Stimulated activated CD4-positive, alpha-beta T cell treated with anti-CD3 and anti-CD28 coated beads, Interleukin-4, amount 100 ng/mL, for 48 hours (primary cell): Measurements from ENCODE around the gene DCAF7.

Source experiments
- DNase-seq, 2 donors: peaks; one replicate each; pipeline ENCODE4 v3.0.0-alpha.2; 2020; ENCODE audit warnings: low read depth in 2 of 2

DCAF7 gene

DNA sequence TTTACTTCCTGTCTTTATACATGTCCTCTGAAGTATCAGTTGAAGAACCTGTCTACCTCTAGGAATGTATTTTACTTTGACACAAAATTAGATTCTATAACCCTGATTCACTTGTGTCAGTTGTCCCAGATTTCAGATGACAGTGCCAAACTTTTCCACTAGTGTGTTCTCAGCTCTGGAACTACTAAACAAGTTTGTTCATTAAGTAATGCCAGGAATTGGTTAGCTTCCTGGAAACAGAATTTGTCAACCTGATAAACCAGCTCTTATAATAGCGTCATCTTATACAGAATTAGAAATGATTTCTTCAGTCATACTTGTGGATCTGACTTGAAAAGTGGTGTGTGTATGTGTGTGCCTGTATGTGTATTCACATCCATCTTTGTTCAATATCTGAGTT is 79.3 kb downstream of the DCAF7 start:
- DNase-seq, result no peak

GRCh38 chr17:63631062-63631461 is 80.8 kb downstream of the DCAF7 start:
- no peak for DNase-seq

GRCh38 chr17:63631626-63632025 is 81.3 kb downstream of the DCAF7 start:
- DNase-seq, result no peak

DNA sequence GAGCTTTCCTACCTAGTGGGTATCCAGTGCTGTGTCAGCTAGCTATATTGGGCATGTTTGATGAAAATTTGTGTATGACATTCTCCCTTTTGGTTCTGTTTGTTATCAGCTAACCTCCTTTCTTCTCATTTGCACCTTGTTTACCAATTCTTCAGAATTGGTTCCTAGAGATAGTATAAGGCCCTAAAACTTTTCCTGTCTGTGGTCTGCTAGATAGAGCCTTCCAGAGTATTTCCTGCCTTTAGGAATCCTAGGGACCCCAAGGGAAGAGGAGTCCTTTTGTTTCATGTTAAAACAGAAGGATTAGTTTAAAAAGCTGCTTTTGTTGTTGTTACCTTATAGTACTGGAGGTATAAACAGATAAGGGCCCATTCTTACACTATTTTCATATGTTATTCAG is 83.5 kb downstream of the DCAF7 start:
- DNase-seq, result no peak

DNA sequence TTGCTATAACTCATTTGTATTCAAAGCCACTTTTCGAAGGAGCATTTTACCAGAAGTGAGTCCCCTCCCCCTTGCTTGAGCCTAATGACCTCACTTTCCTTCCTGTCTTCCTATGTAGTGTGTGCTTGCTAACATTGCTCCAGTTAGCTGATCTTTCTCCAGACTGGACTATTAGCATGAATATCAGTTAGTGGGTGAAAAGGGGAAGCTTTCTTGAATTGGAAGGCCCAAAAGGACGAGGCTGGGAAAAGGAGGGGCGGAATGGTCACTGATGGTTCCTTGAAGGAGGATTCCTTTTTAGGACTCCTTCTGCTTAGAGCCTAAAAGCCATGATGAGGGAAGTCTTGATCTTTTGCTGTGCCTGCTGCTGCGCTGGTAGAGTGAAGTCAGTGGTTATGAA is 83.9 kb downstream of the DCAF7 start:
- no peak for DNase-seq

DNA sequence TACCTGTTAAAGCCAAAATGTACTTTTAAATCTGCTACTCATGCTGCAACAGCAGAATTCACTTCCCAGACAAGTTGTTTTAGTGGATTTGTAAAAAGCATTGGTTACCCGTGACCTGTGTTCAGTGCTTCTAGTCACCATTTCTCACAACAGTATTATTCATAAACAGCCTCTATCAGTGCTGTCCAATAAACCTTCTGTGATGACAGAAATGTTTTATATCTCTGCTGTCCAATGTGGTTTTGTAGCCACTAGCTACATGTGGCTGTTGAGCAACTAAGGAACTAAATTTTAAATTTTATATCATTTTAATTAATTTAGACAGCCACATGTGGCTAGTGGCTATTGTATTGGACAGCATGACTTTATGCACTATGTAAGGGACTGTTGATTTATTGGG is 84.5 kb downstream of the DCAF7 start:
- no peak for DNase-seq

GRCh38 chr17:63635290-63635689 is 85.0 kb downstream of the DCAF7 start:
- no peak for DNase-seq

DNA sequence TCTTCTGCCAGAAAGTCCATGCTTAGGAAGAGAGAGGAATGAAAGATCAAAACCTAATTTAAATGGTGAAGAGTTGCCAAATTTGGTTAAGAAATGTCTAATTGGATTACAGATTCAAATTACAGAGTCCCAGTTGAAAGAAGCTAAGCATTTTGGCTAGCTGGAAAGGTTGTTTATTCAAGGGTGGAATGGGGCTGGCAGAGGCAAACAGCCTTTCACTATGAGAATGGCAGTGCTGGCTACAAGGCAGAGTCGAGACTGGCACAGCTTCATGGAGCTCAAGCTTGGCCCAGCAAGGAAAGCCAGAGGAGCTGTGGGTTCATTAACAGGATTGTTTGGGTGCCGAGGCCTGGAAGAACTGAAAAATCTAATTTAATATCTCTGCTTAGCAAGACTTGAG is 85.5 kb downstream of the DCAF7 start:
- DNase-seq, result no peak

- no peak for DNase-seq
These were observed 88.8 kb downstream of the DCAF7 start for GRCh38 chr17:63639125-63639524.

- DNase-seq, result no peak
These were observed 89.8 kb downstream of the DCAF7 start for GRCh38 chr17:63640038-63640437.

DNA sequence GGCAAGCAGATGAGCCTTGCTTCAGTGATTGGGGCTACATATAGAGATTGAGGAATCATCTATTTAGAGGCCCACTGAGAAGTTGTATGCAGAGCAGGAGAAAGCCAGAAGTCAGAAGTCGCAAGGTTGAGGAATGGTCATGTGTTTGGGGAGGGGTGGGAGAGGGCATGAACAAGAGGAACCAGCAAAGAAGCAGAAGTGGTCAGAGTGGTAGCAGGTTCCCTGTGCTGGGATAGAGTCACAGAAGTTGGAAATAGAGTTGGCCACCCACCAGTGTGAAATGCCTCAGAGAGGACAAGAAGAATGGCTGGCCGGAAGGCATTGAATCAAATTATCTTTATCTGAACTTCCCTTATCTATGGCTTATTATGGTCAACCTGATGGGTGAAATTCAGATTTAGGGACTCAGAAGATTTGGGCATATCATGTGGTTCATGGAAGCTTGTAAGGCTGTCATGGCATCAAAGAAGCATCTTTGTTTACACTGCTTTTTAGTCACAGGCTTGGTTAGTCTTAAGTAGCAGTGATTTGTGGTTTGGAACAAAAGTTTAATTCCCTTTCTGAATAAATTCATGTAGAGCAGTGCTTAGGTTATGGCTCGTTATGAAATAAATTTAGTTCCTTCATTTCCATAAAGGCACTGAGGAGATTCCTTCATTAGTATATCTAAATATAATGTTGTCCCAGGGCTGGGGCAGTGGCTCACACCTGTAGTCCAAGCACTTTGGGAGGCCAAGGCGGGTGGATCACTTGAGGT is 91.6 kb downstream of the DCAF7 start:
- no peak for DNase-seq
